Measurements from ENCODE around the gene AGAP3. TPM values are rescaled to one million over a fixed set of nuclear protein-coding genes. Genes with fewer than 3 reads are reported as not detected.

Gene AGAP3
- total RNA-seq, 4 donors from 2014 or later: 34.6 to 53.0 (median 47.9) TPM

GRCh38 chr7:151192002-151192539 is 105.8 kb downstream of the AGAP3 start:
- ATAC-seq (ENCODE audit: low FRiP score) (no peak), DNase-seq (ENCODE audit: low spot score) (no peak)
- TF ChIP-seq, protein P1, sequence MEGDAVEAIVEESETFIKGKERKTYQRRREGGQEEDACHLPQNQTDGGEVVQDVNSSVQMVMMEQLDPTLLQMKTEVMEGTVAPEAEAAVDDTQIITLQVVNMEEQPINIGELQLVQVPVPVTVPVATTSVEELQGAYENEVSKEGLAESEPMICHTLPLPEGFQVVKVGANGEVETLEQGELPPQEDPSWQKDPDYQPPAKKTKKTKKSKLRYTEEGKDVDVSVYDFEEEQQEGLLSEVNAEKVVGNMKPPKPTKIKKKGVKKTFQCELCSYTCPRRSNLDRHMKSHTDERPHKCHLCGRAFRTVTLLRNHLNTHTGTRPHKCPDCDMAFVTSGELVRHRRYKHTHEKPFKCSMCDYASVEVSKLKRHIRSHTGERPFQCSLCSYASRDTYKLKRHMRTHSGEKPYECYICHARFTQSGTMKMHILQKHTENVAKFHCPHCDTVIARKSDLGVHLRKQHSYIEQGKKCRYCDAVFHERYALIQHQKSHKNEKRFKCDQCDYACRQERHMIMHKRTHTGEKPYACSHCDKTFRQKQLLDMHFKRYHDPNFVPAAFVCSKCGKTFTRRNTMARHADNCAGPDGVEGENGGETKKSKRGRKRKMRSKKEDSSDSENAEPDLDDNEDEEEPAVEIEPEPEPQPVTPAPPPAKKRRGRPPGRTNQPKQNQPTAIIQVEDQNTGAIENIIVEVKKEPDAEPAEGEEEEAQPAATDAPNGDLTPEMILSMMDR (IDR thresholded peaks at IDR 0.05): no peak

DNA sequence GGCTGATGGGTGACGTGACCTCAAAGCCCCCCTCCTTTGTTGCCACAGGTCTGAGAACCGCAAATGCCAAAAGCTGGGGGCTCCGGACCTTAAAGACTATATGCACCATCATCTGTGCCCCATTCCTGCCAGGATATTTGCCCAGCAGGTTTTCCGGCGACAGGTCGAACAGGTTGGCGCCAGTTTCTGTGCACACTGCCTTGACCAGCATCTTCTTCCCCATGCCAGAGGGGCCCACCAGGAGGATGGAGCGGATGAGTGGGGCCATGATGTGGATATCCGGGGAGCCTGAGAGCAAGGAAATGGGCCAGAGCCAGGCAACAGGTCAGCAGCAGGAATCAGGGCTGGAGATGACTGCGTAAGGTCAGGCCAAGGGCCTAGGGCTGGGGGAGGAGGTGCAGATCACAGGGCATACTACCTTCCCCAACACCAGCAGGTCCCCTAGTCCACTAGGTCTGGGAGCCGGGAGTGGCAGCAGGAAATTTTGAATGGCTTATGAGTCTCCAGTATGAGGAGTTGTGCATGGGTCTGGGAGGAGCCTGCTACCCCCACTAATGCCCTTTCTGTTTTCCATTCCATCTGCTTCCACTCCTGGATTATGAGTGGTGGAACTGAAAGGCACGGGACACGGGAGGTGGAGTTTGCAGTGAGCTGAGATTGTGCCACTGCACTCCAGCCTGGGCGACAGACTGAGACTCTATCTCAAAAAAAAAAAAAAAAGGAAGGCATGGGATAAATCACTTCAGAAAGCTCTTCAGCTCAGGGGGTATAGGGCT is 107.1 kb downstream of the AGAP3 start:
- no peak for ATAC-seq (ENCODE audit: low FRiP score)
- no peak for DNase-seq (ENCODE audit: low spot score)
- TF ChIP-seq, protein P1 (IDR thresholded peaks at IDR 0.05): no peak

Other genes with a start within 250 kb of the AGAP3 start
- gene AOC1, start 234.0 kb upstream of the AGAP3 start, total RNA-seq: not detected
- under 1 TPM; 0.12 to 0.56 (median 0.47) TPM for gene KCNH2, start 108.2 kb upstream of the AGAP3 start, total RNA-seq
- 10 to 100 TPM; 11.2 to 75.3 (median 25.2) TPM for gene NOS3, start 95.5 kb upstream of the AGAP3 start, total RNA-seq
- gene ATG9B, start 62.0 kb upstream of the AGAP3 start, total RNA-seq: under 1 TPM in 1 of 4 donors, not detected in 3; 0.46 TPM
- 10 to 100 TPM; 25.5 to 39.4 (median 31.6) TPM for gene ABCB8, start 58.0 kb upstream of the AGAP3 start, total RNA-seq
- 1 to 10 TPM; 1.6 to 3.2 (median 2.3) TPM for gene ASIC3, start 37.9 kb upstream of the AGAP3 start, total RNA-seq
- gene CDK5, start 28.6 kb upstream of the AGAP3 start, total RNA-seq: 10 to 100 TPM in 1 of 4 donors, 1 to 10 TPM in 3; 6.1 to 10.4 (median 7.9) TPM
- gene SLC4A2, start 26.9 kb upstream of the AGAP3 start, total RNA-seq: 100 to 1,000 TPM; 115 to 126 (median 118) TPM
- gene FASTK, start 5.7 kb upstream of the AGAP3 start, total RNA-seq: 10 to 100 TPM; 44.0 to 67.6 (median 51.6) TPM
- gene TMUB1, start 3.0 kb upstream of the AGAP3 start, total RNA-seq: 10 to 100 TPM; 23.5 to 38.5 (median 26.9) TPM
- not detected for gene GBX1, start 81.2 kb downstream of the AGAP3 start, total RNA-seq
- not detected for gene ASB10, start 100.8 kb downstream of the AGAP3 start, total RNA-seq
- gene H2BK1, start 124.0 kb downstream of the AGAP3 start, total RNA-seq: not detected
- gene ABCF2, start 140.7 kb downstream of the AGAP3 start, total RNA-seq: 10 to 100 TPM; 28.5 to 93.4 (median 44.7) TPM
- 10 to 100 TPM; 22.3 to 44.9 (median 34.0) TPM for gene CHPF2, start 146.0 kb downstream of the AGAP3 start, total RNA-seq
- gene SMARCD3, start 162.2 kb downstream of the AGAP3 start, total RNA-seq: 10 to 100 TPM; 19.7 to 57.5 (median 31.2) TPM

Data from omental fat pad (tissue), 4 donors.